HG02973 (cell line): ENCODE measurements around the gene GYS1.
"Not testable (repeated sequence)": the region's sequence is repeated elsewhere in the genome, so short reads cannot be mapped to it uniquely, and the experiment has no call there.

ENCODE experiments used
- ATAC-seq: cut with Tn5 transposase; IDR thresholded peaks from one replicate; pipeline ENCODE4 v1.9.1; 2021; ENCODE audit warnings: moderate library complexity; ENCODE audit not compliant: unreplicated experiment

Gene GYS1

DNA sequence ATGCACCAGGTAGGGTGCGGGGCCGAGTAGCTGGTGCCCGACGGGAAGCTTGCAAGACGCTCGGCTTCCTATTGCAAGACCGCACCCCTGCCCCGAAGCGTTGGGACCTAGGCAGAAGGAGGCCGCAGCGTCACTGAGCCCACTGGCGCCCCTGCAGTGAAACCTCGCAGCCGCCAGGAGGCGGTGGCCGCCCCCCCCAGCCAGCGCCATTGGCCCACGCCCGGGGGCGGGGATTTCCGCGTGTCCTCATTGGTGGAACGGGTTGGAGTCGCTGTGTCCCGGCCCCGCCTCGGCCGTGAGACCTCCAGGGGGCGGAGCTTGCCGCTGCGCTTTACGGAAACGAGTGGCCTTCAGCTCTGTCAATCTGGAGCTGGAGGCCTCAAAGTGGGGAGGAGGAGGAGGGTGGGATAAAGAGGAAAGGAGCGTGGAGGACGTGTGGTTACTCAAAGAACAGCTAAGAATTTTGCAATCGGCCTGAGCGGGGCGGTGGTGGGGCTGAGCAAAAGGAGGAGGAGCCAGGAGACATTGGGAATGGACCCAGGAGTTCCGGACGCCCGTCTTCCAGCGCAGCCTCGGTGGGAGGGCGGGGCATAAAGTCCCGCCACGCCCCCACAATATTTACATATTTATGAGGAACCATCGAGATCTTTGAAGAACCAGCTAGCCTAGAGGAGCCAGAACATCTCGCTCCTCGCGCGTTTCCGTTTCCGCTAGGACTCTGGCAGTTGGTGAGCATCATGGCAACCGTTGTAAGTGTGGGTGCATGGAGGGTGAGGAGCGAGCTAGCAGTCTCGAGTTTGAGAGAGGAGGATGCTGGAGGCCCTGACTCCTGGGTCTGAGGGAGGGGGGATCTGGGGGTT lies at the start of gene GYS1, which contains the start of gene RUVBL2:
Gene GYS1, minus strand, starts transcription at position 135 of the 860 bp plus-strand sequence. CDS start 197 bp downstream, outside the sequence.
Gene RUVBL2, plus strand, starts transcription at position 713 of the 860 bp plus-strand sequence. Its CDS starts 25 bp downstream, at position 738.
- ATAC-seq: peak; percentile 74

DNA sequence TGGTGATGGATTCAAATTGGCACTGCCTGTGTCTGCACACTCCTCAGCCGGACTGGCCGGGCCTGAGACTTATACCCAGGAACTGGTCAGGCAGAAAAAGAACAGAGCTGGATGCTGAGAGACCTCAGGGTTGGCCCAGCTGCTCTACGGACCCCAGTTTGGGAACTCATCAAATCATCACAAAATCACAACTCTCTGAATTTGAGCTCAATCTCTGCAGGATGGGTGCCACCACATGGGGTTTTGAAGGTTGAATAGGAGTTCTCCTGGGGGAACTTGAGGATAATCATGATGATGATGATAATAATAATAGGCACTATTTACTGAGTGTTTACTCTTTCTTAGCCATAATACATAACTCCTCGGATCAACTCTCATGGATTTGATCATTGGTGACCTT lies 49.6 kb upstream of the GYS1 start:
- ATAC-seq: not testable (repeated sequence)

DNA sequence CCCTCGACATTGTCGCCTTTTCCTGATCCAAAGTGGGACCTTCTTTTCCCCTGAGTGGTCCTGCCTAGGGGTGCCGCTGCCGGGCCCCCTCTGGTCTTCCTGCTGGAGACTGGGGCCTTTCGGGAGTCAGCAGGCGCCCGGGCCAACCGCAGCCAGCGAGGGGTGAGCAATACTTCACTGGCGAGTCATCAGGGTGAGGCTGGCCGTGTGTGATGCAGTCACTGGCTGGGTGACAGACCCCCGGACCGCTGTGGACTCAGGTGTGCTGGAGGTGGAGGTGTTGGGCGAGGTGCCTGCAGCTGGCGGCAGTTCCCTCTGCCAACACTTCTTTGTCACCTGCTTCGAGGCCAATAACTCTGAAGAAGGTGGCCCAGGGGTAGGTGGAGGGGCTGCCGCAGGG lies 49.1 kb upstream of the GYS1 start:
- ATAC-seq: no peak

DNA sequence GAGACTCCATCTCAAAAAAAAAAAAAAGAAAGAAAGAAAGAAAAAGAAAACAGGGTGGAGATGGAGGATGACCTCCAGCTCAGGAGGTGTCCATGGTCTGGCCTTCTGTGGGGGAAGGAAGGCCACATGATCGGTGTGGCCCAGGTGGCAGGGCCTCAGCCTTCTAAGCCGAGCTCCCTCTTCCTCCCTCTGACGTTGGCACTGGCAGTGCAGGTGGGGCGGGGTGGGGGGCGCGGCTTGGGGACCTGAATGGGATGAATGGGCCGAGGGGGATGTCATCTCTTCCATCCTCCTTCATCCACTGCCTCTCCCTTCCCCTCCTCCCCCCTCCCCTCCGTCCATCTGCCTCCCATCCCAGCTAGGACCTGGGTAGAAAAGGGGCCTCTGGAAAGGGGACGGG lies 46.6 kb upstream of the GYS1 start:
- not testable (repeated sequence) for ATAC-seq

DNA sequence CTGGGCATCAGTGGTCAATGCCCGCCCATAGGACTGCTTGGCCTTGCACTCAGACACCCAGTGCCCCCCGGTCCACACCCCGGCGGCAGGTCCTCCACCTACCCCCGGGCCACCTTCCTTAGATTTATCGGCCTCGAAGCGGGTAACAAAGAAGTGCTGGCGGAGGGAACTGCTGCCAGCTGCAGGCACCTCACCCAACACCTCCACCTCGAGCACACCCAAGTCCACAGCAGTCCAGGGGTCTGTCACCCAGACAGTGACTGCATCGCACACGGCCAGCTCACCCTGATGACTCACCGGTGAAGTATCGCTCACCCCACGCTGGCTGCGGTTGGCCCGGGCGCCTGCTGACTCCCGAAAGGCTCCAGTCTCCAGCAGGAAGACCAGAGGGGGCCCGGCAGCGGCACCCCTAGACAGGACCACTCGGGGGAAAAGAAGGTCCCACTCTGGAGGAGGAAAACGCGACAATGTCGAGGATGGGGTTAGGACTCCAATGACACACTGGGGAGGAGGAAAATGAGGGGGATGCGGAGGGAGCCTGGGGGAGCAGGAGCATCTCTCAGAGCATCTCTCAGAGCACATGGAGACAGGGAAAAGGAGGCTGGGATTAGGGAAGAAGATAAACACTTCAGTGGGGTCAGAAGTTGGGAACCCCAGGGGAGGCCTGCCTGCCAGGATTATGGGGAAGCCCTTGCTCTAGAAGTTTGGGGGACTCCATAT lies 45.6 kb upstream of the GYS1 start:
- not testable (repeated sequence) for ATAC-seq

DNA sequence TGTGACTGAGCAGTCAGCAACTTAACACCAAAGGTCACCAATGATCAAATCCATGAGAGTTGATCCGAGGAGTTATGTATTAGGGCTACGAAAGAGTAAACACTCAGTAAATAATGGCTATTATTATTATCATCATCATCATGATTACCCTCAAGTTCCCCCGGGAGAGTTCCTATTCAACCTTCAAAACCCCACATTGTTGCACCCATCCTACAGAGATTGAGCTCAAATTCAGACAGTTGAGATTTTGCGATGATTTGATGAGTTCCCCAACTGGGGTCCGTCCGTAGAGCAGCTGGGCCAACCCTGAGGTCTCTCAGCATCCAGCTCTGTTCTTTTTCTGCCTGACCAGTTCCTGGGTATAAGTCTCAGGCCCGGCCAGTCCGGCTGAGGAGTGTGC lies 45.0 kb upstream of the GYS1 start:
- not testable (repeated sequence) for ATAC-seq

DNA sequence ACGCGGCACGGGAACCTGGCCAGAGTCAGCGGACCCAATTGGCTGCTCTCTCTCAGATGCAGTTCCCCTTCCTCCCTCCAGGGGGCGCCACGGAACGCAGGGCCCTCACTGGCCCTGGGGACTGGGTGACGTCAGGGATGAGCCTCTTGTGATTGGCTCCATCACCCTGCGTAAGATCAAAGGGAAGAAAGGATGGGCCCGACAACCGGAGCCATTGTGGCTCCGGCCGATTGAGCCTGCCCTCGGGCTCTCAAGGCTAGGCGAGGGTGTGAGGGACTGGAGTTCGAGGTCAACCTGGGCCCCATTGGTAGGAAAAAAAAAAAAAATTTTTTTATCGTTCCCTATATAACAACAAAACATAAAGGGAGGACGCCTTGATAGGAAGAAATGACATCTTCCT lies 43.7 kb upstream of the GYS1 start, which contains the start of gene CGB1:
Gene CGB1, minus strand, starts transcription at position 81 of the 400 bp plus-strand sequence. CDS start 184 bp downstream, outside the sequence.
- ATAC-seq: not testable (repeated sequence)

DNA sequence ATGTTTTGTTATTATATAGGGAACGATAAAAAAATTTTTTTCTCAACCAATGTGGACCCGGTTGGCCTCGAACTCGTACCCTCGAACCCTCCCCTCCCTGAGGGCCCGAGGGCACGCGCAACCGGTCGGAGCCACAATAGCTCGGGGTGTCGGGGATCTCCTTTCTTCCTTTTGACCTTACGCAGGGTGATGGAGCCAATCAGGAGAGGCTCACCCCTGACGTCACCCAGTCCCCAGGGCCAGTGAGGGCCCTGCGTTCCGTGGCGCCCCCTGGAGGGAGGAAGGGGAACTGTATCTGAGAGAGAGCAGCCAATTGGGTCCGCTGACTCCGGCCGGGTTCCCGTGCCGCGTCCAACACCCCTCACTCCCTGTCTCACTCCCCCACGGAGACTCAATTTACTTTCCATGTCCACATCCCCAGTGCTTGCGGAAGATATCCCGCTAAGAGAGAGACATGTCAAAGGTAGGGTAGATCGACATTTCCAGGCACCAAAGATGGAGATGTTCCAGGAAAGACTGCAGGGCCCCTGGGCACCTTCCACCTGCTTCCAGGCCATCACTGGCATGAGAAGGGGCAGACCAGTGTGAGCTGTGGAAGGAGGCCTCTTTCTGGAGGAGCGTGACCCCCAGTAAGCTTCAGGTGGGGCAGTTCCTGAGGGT lies 38.7 kb upstream of the GYS1 start, which contains the start of gene CGB2:
Gene CGB2, plus strand, starts transcription at position 249 of the 660 bp plus-strand sequence. Its CDS starts 206 bp downstream, at position 455.
- ATAC-seq: not testable (repeated sequence)

DNA sequence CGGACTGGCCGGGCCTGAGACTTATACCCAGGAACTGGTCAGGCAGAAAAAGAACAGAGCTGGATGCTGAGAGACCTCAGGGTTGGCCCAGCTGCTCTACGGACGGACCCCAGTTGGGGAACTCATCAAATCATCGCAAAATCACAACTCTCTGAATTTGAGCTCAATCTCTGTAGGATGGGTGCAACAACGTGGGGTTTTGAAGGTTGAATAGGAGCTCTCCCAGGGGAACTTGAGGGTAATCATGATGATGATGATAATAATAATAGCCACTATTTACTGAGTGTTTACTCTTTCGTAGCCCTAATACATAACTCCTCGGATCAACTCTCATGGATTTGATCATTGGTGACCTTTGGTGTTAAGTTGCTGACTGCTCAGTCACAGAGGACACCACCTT lies 37.2 kb upstream of the GYS1 start:
- ATAC-seq: not testable (repeated sequence)

DNA sequence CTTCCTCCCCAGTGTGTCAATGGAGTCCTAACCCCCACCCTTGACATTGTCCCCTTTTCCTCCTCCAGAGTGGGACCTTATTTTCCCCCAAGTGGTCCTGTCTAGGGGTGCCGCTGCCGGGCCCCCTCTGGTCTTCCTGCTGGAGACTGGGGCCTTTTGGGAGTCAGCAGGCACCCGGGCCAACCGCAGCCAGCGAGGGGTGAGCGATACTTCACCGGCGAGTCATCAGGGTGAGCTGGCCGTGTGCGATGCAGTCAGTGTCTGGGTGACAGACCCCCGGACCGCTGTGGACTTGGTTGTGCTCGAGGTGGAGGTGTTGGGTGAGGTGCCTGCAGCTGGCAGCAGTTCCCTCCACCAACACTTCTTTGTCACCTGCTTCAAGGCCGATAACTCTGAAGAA lies 36.6 kb upstream of the GYS1 start:
- not testable (repeated sequence) for ATAC-seq

DNA sequence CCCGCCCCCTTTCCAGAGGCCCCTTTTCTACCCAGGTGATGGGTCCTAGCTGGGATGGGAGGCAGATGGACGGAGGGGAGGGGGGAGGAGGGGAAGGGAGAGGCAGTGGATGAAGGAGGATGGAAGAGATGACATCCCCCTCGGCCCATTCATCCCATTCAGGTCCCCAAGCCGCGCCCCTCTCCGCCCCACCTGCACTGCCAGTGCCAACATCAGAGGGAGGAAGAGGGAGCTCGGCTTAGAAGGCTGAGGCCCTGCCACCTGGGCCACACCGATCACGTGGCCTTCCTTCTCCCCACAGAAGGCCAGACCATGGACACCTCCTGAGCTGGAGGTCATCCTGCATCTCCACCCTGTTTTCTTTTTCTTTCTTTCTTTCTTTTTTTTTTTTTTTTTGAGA lies 35.6 kb upstream of the GYS1 start:
- not testable (repeated sequence) for ATAC-seq

DNA sequence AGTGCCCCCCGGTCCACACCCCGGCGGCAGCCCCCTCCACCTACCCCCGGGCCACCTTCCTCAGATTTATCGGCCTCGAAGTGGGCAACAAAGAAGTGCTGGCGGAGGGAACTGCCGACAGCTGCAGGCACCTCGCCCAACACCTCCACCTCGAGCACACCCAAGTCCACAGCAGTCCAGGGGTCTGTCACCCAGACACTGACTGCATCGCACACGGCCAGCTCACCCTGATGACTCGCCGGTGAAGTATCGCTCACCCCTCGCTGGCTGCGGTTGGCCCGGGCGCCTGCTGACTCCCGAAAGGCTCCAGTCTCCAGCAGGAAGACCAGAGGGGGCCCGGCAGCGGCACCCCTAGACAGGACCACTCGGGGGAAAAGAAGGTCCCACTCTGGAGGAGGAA lies 32.5 kb upstream of the GYS1 start:
- ATAC-seq: not testable (repeated sequence)

DNA sequence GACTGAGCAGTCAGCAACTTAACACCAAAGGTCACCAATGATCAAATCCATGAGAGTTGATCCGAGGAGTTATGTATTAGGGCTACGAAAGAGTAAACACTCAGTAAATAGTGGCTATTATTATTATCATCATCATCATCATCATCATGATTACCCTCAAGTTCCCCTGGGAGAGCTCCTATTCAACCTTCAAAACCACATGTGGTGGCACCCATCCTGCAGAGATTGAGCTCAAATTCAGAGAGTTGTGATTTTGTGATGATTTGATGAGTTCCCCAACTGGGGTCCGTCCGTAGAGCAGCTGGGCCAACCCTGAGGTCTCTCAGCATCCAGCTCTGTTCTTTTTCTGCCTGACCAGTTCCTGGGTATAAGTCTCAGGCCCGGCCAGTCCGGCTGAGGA lies 32.0 kb upstream of the GYS1 start:
- not testable (repeated sequence) for ATAC-seq

DNA sequence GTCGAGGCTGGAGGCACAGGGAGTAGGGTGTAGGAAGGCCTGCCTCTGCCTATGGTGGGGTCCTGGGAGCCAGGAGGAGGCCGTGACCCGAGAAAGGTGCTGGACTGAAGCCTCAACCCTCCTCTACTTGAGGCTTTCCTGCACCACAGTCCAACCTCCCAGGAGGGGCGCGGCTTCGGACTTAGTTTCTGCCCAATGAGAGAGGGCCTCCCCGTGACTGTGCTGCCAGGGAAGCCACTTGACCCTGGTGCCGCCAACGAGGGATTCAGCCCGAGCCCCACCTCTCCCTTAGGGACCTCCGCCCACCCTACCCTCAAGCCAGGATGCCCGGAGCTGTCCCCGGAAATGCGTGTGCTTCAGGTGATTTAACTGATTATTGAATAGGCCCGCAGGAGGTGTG lies 31.1 kb upstream of the GYS1 start, which contains the start of gene CGB3:
Gene CGB3, minus strand, starts transcription at position 101 of the 400 bp plus-strand sequence. CDS start 362 bp downstream, outside the sequence.
- ATAC-seq: not testable (repeated sequence)

DNA sequence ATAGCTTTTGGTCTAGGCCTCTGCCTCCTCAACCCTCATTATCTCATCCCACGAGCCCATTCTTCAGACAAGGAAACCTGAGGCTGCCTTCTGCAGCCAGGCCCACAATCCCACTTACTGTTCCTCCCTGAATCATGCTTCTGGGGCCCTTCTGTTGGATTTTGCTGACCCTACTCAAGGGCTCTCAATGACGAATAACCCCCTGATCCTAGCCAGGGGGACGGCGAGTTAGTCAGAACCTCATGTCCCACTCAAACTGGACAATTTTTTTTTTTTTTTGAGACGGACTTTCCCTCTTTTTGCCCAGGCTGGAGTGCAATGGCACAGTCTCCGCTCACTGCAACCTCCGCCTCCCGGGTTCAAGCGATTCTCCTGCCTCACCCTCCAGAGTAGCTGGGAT lies 29.0 kb upstream of the GYS1 start:
- ATAC-seq: no peak

DNA sequence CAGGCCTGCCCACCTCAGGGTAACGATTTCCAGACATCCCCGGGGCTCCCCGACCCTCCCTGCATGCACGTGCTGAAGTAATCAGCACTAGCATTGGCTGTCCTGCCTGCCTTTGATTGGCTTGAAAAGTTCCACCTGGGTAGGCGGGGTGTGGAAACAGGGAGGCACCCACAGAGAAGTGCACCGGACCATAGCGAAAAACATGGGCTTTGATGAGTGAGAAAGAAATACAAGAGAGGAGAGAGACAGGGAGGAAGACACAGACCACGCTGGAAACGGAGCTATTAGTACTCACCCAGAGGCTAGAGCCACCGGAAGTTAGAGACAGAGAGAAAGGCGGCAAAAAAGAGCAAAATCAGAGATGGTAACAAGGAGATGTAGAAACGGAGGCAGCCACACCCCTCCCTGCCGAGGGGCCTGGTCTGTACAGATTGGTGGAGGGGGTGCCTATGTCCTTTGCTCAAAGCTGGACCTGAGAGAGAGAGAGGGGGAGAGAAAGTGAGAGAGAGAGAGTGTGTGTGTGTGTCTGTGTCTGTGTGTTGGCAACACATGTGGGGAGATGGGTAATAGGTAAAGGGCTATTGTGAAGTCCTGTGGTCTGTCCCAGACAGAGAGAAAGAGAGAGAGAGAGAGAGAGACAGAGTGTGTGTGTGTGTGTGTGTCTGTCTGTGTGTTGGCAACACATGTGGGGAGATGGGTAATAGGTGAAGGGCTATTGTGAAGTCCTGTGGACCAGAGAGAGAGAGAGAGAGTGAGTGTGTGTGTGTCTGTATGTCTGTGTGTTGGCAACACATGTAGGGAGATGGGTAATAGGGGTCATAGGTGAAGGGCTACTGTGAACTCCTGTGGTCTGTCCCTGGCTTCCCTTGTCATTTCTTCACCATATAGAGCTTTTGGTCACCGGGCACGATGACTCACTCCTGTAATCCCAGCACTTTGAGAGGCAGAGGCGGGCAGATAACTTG lies 28.1 kb upstream of the GYS1 start:
- ATAC-seq: no peak

DNA sequence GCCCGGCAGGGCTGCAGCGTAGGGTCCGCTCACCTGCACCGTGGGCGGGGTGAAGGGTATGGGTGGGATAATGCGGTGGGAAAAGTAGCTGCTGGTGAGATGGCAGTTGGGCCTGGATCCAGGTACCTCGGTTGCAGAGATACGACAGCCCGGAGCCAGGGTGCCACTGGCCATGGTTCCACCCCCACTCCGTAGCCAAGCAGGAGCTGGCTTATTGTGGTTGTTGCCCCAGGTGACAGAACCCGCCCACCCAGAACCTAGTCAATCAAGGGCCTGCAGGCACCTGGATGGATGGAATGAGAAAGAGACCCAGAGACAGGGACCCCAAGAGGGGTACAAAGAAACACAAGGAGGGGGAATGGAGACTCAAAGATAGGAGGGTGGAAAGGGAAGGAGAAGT lies 27.2 kb upstream of the GYS1 start:
- ATAC-seq: no peak

DNA sequence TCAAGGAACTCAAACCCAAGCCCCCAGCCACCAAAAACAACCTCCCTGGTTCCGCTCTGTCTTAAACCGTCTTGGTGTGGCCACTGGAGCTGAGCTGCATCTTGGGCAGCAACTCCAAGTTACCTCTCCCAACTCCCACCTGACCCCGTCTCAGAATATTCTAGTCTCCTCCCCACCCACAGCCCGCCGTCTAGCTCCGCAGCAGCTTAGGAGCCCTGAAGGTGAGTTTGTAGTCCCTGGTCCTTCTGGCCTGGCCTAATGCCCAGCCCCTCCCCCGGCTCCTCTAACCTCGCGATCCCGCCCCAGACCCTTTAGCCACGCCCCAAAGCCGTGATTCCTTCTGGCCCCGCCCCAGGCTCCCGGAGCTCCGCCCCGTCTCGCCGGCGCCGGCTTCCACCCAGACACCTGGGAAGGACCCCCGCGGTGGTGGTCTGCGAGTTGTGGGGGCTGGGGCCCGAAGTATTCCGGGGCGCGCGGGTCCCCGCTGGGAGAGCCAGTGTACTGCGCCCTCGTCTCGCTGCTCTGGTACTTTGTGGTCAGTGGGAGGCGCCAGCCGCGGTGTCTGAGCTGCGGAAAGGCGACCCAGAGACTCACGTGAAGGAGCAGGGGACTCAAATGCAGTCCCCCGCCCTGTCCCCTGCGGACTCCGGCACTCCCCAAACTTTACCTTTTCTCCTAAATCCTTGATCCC lies 26.3 kb upstream of the GYS1 start:
- no peak for ATAC-seq
